WTC11 (cell line): ENCODE results near the gene BLOC1S3. TPM values are rescaled to one million over a fixed set of nuclear protein-coding genes. Genes with fewer than 3 reads are reported as not detected.

Experiments used
- ATAC-seq: fragments of 200-7000 bp; cut with Tn5 transposase; 2 replicates; pipeline ENCODE4 v1.10.0; 2021; ENCODE audit warnings: mild to moderate bottlenecking, moderate library complexity
- CTCF ChIA-PET: fragments of 300-600 bp; sonication (Branson Sonifier 250); formaldehyde crosslinking; loops from one replicate; lab custom pipeline; 2021; ENCODE audit warnings: antibody characterized with exemption; lab: Charles Lee
- POLR2A ChIA-PET: fragments of 350-600 bp; sonication (Branson Sonifier 250); formaldehyde crosslinking; loops from one replicate; lab custom pipeline; 2021; ENCODE audit warnings: antibody characterized with exemption; lab: Charles Lee
- DNase-seq: peaks from one replicate; pipeline ENCODE4 v3.0.0; 2021; ENCODE audit warnings: low spot score
- H3K27ac Mint-ChIP-seq: 2 replicates; pipeline ENCODE4 v1.8.0; 2021; ENCODE audit warnings: mixed read lengths
- H3K27me3 Mint-ChIP-seq: 2 replicates; pipeline ENCODE4 v1.8.0; 2021; ENCODE audit warnings: low read depth, mild to moderate bottlenecking, moderate library complexity, mixed read lengths
- H3K36me3 Mint-ChIP-seq: 2 replicates; pipeline ENCODE4 v1.8.0; 2021; ENCODE audit warnings: mixed read lengths
- H3K4me1 Mint-ChIP-seq: 2 replicates; pipeline ENCODE4 v1.8.0; 2022; ENCODE audit warnings: mixed read lengths
- H3K4me3 Mint-ChIP-seq: 2 replicates; pipeline ENCODE4 v1.8.0; 2021; ENCODE audit warnings: mild to moderate bottlenecking, moderate library complexity, mixed read lengths
- H3K9me3 Mint-ChIP-seq: 2 replicates; pipeline ENCODE4 v1.8.0; 2021; ENCODE audit warnings: mixed read lengths
- CBFB ChIP-seq: sonication (generic); formaldehyde crosslinking; IDR thresholded peaks from 2 replicates; pipeline ENCODE4 v1.8.1; 2022; ENCODE audit warnings: mild to moderate bottlenecking, low read depth, missing genetic modification reagents
- CREM ChIP-seq: sonication (generic); formaldehyde crosslinking; IDR thresholded peaks from 2 replicates; pipeline ENCODE4 v1.8.1; 2022; ENCODE audit warnings: mild to moderate bottlenecking, missing genetic modification reagents, moderate library complexity
- EMX1 ChIP-seq: fragments of 250-450 bp; sonication (Bioruptor Pico); IDR thresholded peaks from 2 replicates; pipeline ENCODE4 v1.8.0; 2021; ENCODE audit warnings: mild to moderate bottlenecking
- ETV6 ChIP-seq: sonication (generic); formaldehyde crosslinking; IDR thresholded peaks from 2 replicates; pipeline ENCODE4 v1.8.1; 2022; ENCODE audit warnings: mild to moderate bottlenecking, missing genetic modification reagents
- FOXK1 ChIP-seq: sonication (generic); formaldehyde crosslinking; IDR thresholded peaks from 2 replicates; pipeline ENCODE4 v1.8.0; 2022; ENCODE audit warnings: mild to moderate bottlenecking, moderate library complexity, missing genetic modification reagents
- HMGA2 ChIP-seq: fragments of 250-450 bp; sonication (Bioruptor Pico); IDR thresholded peaks from 2 replicates; pipeline ENCODE4 v1.4.0; 2021; ENCODE audit warnings: mild to moderate bottlenecking, moderate library complexity
- MXD4 ChIP-seq: fragments of 250-450 bp; sonication (Bioruptor Pico); IDR thresholded peaks from 2 replicates; pipeline ENCODE4 v1.8.0; 2021; ENCODE audit warnings: mild to moderate bottlenecking, moderate library complexity, borderline replicate concordance
- NFYB ChIP-seq: sonication (generic); formaldehyde crosslinking; conservative IDR thresholded peaks from 2 replicates; pipeline ENCODE4 v1.8.0; 2022; ENCODE audit warnings: low read depth, missing genetic modification reagents
- RELA ChIP-seq: sonication (generic); formaldehyde crosslinking; IDR thresholded peaks from 2 replicates; pipeline ENCODE4 v1.8.1; 2022; ENCODE audit warnings: missing genetic modification reagents, mild to moderate bottlenecking, borderline replicate concordance
- TEAD1 ChIP-seq: sonication (generic); formaldehyde crosslinking; IDR thresholded peaks from 2 replicates; pipeline ENCODE4 v1.8.0; 2022; ENCODE audit warnings: mild to moderate bottlenecking, missing genetic modification reagents
- ZNF416 ChIP-seq: fragments of 250-450 bp; sonication (Bioruptor Pico); IDR thresholded peaks from 2 replicates; pipeline ENCODE4 v1.9.0; 2021; ENCODE audit warnings: mild to moderate bottlenecking, inconsistent platforms
- ZNF671 ChIP-seq: fragments of 250-450 bp; sonication (Bioruptor Pico); IDR thresholded peaks from 2 replicates; pipeline ENCODE4 v1.8.0; 2021; ENCODE audit warnings: mild to moderate bottlenecking
- total RNA-seq: library from RNA; stranded (reverse); gene quantifications from 3 replicates; pipeline ENCODE4 v1.2.3, GENCODE V29; 2021
- TF ChIP-seq, protein P1 (sequence below): sonication (generic); formaldehyde crosslinking; IDR thresholded peaks from 2 replicates; pipeline ENCODE4 v1.8.1; 2022; ENCODE audit warnings: missing genetic modification reagents, borderline replicate concordance
- TF ChIP-seq, protein P2 (sequence below): sonication (generic); formaldehyde crosslinking; IDR thresholded peaks from 2 replicates; pipeline ENCODE4 v1.8.1; 2022; ENCODE audit warnings: low read depth, missing genetic modification reagents, borderline replicate concordance
- TF ChIP-seq, protein P3 (sequence below): fragments of 250-450 bp; sonication (Bioruptor Pico); IDR thresholded peaks from 2 replicates; pipeline ENCODE4 v1.9.0; 2021; ENCODE audit warnings: moderate library complexity, mild to moderate bottlenecking, inconsistent platforms, borderline replicate concordance
- TF ChIP-seq, protein P4 (sequence below): sonication (generic); formaldehyde crosslinking; IDR thresholded peaks from 2 replicates; pipeline ENCODE4 v1.8.1; 2022; ENCODE audit warnings: mild to moderate bottlenecking, missing genetic modification reagents, moderate library complexity, borderline replicate concordance
- TF ChIP-seq, protein P5 (sequence below): sonication (generic); formaldehyde crosslinking; IDR thresholded peaks from 2 replicates; pipeline ENCODE4 v1.8.0; 2023; ENCODE audit warnings: mild to moderate bottlenecking, missing genetic modification reagents
- TF ChIP-seq, protein P6 (sequence below): fragments of 250-450 bp; sonication (Bioruptor Pico); IDR thresholded peaks from 2 replicates; pipeline ENCODE4 v1.9.0; 2021; ENCODE audit warnings: mild to moderate bottlenecking

The BLOC1S3 gene
- total RNA-seq, 1 experiment from 2014 or later, result 10.0 TPM

DNA sequence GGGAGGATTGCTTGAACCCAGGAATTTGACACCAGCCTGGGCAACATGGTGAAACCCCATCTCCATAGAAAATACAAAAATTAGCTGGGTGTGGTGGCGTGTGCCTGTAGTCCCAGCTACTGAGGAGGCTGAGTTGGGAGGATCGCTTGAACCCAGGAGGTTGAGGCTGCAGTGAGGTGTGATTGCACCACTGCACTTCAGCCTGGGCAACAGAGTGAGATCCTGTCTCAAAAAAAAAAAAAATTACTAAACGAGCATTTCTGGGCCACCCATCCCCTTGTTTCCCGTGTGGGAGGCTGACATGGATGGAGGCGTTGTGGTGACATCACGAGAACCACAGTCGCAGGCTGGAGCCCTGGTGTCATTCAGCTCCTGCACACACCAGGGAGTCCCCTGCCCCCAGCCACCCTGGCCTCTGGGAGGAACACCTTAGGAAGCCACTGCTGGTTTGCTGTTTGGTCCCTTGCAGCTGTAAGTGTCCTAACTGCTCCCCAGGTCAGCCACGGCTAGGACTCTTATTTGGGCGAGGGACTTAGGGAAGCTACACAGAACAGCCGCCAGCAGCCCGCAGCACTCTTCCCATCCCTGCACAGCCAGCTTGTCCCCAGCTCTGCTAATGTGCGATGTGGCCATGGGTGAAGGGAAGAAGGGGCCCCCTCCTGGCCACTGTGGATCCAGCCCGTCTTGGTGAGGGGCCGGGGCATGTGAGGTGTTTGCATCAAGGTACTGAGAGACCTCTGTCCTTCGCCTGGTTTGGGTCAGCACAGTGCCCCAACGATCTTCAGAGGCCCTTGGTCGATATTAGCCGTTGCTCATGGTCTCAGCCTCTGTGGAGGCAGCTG is 30.5 kb upstream of the BLOC1S3 start:
- peak; percentile 69 for DNase-seq
- ATAC-seq, result peak; percentile 65
- H3K27me3 Mint-ChIP-seq, result peaks cover 20% of the 10 kb centered on the region
- TF ChIP-seq NFYB (CRISPR knock-in tag) (no peak), ZNF671 (no peak), FOXK1 (CRISPR knock-in tag) (no peak), MXD4 (no peak), EMX1 (CRISPR knock-in tag) (no peak), CREM (no peak), ZNF416 (CRISPR knock-in tag) (no peak), TEAD1 (CRISPR knock-in tag) (no peak), ETV6 (CRISPR knock-in tag) (no peak), CBFB (CRISPR knock-in tag) (no peak), HMGA2 (CRISPR knock-in tag) (no peak), RELA (CRISPR knock-in tag) (no peak)
- TF ChIP-seq, protein P1, sequence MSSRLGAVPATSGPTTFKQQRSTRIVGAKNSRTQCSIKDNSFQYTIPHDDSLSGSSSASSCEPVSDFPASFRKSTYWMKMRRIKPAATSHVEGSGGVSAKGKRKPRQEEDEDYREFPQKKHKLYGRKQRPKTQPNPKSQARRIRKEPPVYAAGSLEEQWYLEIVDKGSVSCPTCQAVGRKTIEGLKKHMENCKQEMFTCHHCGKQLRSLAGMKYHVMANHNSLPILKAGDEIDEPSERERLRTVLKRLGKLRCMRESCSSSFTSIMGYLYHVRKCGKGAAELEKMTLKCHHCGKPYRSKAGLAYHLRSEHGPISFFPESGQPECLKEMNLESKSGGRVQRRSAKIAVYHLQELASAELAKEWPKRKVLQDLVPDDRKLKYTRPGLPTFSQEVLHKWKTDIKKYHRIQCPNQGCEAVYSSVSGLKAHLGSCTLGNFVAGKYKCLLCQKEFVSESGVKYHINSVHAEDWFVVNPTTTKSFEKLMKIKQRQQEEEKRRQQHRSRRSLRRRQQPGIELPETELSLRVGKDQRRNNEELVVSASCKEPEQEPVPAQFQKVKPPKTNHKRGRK (CRISPR knock-in tag), result no peak
- TF ChIP-seq, protein P2, sequence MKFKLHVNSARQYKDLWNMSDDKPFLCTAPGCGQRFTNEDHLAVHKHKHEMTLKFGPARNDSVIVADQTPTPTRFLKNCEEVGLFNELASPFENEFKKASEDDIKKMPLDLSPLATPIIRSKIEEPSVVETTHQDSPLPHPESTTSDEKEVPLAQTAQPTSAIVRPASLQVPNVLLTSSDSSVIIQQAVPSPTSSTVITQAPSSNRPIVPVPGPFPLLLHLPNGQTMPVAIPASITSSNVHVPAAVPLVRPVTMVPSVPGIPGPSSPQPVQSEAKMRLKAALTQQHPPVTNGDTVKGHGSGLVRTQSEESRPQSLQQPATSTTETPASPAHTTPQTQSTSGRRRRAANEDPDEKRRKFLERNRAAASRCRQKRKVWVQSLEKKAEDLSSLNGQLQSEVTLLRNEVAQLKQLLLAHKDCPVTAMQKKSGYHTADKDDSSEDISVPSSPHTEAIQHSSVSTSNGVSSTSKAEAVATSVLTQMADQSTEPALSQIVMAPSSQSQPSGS, result no peak
- TF ChIP-seq, protein P3, sequence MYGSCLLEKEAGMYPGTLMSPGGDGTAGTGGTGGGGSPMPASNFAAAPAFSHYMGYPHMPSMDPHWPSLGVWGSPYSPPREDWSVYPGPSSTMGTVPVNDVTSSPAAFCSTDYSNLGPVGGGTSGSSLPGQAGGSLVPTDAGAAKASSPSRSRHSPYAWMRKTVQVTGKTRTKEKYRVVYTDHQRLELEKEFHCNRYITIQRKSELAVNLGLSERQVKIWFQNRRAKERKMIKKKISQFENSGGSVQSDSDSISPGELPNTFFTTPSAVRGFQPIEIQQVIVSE (CRISPR knock-in tag), result no peak
- TF ChIP-seq, protein P4, sequence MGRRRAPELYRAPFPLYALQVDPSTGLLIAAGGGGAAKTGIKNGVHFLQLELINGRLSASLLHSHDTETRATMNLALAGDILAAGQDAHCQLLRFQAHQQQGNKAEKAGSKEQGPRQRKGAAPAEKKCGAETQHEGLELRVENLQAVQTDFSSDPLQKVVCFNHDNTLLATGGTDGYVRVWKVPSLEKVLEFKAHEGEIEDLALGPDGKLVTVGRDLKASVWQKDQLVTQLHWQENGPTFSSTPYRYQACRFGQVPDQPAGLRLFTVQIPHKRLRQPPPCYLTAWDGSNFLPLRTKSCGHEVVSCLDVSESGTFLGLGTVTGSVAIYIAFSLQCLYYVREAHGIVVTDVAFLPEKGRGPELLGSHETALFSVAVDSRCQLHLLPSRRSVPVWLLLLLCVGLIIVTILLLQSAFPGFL, result no peak
- TF ChIP-seq, protein P5, sequence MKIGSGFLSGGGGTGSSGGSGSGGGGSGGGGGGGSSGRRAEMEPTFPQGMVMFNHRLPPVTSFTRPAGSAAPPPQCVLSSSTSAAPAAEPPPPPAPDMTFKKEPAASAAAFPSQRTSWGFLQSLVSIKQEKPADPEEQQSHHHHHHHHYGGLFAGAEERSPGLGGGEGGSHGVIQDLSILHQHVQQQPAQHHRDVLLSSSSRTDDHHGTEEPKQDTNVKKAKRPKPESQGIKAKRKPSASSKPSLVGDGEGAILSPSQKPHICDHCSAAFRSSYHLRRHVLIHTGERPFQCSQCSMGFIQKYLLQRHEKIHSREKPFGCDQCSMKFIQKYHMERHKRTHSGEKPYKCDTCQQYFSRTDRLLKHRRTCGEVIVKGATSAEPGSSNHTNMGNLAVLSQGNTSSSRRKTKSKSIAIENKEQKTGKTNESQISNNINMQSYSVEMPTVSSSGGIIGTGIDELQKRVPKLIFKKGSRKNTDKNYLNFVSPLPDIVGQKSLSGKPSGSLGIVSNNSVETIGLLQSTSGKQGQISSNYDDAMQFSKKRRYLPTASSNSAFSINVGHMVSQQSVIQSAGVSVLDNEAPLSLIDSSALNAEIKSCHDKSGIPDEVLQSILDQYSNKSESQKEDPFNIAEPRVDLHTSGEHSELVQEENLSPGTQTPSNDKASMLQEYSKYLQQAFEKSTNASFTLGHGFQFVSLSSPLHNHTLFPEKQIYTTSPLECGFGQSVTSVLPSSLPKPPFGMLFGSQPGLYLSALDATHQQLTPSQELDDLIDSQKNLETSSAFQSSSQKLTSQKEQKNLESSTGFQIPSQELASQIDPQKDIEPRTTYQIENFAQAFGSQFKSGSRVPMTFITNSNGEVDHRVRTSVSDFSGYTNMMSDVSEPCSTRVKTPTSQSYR (CRISPR knock-in tag), result no peak
- TF ChIP-seq, protein P6, sequence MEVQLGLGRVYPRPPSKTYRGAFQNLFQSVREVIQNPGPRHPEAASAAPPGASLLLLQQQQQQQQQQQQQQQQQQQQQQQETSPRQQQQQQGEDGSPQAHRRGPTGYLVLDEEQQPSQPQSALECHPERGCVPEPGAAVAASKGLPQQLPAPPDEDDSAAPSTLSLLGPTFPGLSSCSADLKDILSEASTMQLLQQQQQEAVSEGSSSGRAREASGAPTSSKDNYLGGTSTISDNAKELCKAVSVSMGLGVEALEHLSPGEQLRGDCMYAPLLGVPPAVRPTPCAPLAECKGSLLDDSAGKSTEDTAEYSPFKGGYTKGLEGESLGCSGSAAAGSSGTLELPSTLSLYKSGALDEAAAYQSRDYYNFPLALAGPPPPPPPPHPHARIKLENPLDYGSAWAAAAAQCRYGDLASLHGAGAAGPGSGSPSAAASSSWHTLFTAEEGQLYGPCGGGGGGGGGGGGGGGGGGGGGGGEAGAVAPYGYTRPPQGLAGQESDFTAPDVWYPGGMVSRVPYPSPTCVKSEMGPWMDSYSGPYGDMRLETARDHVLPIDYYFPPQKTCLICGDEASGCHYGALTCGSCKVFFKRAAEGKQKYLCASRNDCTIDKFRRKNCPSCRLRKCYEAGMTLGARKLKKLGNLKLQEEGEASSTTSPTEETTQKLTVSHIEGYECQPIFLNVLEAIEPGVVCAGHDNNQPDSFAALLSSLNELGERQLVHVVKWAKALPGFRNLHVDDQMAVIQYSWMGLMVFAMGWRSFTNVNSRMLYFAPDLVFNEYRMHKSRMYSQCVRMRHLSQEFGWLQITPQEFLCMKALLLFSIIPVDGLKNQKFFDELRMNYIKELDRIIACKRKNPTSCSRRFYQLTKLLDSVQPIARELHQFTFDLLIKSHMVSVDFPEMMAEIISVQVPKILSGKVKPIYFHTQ (CRISPR knock-in tag), result no peak
- H3K36me3 Mint-ChIP-seq, result peaks cover under 1% of the 10 kb centered on the region
- CTCF ChIA-PET, result interaction anchor here (0.6 to 4.8 kb wide), 25 partner anchors 10 to 338 kb away, joined by 3 to 20 read pairs (median 4); partner anchors contain the start of genes BLOC1S3, NKPD1, PPP1R37 and TRAPPC6A
- H3K27ac Mint-ChIP-seq, result peak overlapping the region; percentile 45; the same call in 1 of the 2 replicates
- H3K4me3 Mint-ChIP-seq, result no peak overlapping the region
- no peaks in the 10 kb centered on the region for H3K9me3 Mint-ChIP-seq
- peaks cover 3% of the 10 kb centered on the region; the same call in 1 of the 2 replicates for H3K4me1 Mint-ChIP-seq
- POLR2A ChIA-PET, result interaction anchor here (0.7 kb wide), 1 partner anchor 33 kb away, joined by 3 read pairs; no protein-coding TSS in a partner anchor
